ENCODE results near the gene PRCC. TPM values are rescaled to one million over a fixed set of nuclear protein-coding genes. Genes with fewer than 3 reads are reported as not detected.

PRCC gene
- total and polyA plus RNA-seq, 2 of the 13 experiments (the other 11 are each of a cell fraction or from before 2014, with no cell fraction given): 24.2 to 40.5 TPM

DNA sequence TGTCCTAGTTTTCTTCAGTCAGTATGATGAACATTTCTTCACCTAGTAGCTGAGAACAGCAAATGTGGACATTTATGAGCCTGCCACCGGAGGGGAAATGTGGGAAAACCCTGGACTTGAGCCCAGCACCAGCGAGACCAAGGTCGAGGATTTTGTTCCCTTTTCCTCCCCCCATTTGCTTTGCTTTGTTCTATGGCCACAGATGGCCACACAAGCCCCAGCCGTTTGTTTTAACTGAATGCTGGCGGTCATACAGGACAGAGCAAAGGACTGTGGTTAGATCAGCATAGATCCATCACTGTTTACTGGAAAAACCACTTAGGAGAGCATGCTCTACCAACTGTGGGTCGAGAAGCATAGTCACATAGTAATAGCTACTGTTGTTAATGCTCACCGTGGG lies 28.5 kb downstream of the PRCC start (continued):
- TF ChIP-seq, protein P1, sequence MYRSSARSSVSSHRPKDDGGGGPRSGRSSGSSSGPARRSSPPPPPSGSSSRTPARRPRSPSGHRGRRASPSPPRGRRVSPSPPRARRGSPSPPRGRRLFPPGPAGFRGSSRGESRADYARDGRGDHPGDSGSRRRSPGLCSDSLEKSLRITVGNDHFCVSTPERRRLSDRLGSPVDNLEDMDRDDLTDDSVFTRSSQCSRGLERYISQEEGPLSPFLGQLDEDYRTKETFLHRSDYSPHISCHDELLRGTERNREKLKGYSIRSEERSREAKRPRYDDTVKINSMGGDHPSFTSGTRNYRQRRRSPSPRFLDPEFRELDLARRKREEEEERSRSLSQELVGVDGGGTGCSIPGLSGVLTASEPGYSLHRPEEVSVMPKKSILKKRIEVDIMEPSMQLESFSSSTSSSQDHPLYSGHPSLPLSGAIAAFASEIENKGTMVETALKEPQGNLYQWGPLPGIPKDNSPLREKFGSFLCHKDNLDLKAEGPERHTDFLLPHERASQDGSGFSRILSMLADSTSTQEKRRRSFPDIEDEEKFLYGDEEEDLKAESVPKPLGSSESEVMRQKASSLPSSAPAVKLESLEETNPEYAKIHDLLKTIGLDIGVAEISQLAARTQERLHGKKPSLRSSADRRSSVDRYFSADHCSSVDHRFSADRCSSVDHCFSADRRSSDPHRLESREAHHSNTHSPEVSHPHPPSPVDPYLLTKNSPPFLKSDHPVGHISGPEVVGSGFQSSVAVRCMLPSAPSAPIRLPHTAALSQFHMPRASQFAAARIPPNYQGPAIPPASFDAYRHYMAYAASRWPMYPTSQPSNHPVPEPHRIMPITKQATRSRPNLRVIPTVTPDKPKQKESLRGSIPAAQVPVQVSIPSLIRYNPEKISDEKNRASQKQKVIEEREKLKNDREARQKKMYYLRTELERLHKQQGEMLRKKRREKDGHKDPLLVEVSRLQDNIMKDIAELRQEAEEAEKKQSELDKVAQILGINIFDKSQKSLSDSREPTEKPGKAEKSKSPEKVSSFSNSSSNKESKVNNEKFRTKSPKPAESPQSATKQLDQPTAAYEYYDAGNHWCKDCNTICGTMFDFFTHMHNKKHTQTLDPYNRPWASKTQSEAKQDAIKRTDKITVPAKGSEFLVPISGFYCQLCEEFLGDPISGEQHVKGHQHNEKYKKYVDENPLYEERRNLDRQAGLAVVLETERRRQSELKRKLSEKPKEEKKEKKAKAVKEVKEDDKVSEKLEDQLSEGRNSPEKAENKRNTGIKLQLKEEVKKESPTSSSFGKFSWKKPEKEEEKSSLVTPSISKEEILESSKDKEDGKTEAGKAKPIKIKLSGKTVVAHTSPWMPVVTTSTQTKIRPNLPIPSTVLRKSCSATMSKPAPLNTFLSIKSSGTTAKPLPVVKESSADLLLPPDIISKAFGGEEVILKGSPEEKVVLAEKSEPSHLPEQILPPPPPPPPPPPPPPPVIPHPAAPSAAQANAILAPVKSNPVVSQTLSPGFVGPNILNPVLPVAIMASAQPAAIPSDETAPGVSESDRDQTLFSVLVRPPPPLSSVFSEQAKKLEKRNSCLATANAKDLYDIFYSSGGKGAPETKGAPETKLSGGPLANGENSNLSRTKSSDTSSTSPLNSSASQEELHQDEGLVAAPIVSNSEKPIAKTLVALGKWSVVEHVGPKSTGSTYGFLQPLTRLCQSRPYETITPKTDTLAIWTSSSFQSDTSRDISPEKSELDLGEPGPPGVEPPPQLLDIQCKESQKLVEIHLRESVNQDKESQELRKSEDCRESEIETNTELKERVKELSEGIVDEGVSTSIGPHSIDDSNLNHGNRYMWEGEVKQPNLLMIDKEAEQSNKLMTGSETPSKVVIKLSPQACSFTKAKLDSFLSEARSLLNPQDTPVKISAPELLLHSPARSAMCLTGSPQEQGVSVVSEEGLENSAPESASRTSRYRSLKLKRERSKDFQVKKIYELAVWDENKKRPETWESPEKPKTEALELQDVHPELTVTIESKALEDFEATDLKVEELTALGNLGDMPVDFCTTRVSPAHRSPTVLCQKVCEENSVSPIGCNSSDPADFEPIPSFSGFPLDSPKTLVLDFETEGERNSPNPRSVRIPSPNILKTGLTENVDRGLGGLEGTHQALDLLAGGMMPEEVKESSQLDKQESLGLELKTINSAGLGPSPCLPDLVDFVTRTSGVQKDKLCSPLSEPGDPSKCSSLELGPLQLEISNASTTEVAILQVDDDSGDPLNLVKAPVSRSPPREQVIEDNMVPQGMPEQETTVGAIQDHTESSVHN (CRISPR knock-in tag; IDR thresholded peaks at IDR 0.05): no peak
- no peak for TF ChIP-seq RBM22 (optimal IDR thresholded peaks at IDR 0.05; ENCODE audit: low read length)
- no peak for TF ChIP-seq KAT7 (CRISPR knock-in tag; IDR thresholded peaks at IDR 0.05; ENCODE audit: borderline replicate concordance)
- no peak for TF ChIP-seq ATAD3A (CRISPR knock-in tag; IDR thresholded peaks at IDR 0.05)
- no peak for TF ChIP-seq ZNF24 (IDR thresholded peaks at IDR 0.05)
- TF ChIP-seq PPARG (CRISPR knock-in tag; conservative IDR thresholded peaks at IDR 0.05): 0 out of 2 replicates have a peak, but pooled peaks have one; percentile 32
- no peak for TF ChIP-seq ZSCAN21 (CRISPR knock-in tag; IDR thresholded peaks at IDR 0.05; ENCODE audit: borderline replicate concordance)
- TF ChIP-seq RARA (CRISPR knock-in tag; IDR thresholded peaks at IDR 0.05): peak; percentile 32; the same call in 1 of the 2 replicates
- TF ChIP-seq, protein P2, sequence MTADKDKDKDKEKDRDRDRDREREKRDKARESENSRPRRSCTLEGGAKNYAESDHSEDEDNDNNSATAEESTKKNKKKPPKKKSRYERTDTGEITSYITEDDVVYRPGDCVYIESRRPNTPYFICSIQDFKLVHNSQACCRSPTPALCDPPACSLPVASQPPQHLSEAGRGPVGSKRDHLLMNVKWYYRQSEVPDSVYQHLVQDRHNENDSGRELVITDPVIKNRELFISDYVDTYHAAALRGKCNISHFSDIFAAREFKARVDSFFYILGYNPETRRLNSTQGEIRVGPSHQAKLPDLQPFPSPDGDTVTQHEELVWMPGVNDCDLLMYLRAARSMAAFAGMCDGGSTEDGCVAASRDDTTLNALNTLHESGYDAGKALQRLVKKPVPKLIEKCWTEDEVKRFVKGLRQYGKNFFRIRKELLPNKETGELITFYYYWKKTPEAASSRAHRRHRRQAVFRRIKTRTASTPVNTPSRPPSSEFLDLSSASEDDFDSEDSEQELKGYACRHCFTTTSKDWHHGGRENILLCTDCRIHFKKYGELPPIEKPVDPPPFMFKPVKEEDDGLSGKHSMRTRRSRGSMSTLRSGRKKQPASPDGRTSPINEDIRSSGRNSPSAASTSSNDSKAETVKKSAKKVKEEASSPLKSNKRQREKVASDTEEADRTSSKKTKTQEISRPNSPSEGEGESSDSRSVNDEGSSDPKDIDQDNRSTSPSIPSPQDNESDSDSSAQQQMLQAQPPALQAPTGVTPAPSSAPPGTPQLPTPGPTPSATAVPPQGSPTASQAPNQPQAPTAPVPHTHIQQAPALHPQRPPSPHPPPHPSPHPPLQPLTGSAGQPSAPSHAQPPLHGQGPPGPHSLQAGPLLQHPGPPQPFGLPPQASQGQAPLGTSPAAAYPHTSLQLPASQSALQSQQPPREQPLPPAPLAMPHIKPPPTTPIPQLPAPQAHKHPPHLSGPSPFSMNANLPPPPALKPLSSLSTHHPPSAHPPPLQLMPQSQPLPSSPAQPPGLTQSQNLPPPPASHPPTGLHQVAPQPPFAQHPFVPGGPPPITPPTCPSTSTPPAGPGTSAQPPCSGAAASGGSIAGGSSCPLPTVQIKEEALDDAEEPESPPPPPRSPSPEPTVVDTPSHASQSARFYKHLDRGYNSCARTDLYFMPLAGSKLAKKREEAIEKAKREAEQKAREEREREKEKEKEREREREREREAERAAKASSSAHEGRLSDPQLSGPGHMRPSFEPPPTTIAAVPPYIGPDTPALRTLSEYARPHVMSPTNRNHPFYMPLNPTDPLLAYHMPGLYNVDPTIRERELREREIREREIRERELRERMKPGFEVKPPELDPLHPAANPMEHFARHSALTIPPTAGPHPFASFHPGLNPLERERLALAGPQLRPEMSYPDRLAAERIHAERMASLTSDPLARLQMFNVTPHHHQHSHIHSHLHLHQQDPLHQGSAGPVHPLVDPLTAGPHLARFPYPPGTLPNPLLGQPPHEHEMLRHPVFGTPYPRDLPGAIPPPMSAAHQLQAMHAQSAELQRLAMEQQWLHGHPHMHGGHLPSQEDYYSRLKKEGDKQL (CRISPR knock-in tag; IDR thresholded peaks at IDR 0.05; ENCODE audit: low read depth): no peak
- TF ChIP-seq, protein P3, sequence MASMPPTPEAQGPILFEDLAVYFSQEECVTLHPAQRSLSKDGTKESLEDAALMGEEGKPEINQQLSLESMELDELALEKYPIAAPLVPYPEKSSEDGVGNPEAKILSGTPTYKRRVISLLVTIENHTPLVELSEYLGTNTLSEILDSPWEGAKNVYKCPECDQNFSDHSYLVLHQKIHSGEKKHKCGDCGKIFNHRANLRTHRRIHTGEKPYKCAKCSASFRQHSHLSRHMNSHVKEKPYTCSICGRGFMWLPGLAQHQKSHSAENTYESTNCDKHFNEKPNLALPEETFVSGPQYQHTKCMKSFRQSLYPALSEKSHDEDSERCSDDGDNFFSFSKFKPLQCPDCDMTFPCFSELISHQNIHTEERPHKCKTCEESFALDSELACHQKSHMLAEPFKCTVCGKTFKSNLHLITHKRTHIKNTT (CRISPR knock-in tag; IDR thresholded peaks at IDR 0.05): no peak
- TF ChIP-seq ZNF598 (CRISPR knock-in tag; IDR thresholded peaks at IDR 0.05; ENCODE audit: borderline replicate concordance): no peak
- no peak for TF ChIP-seq SCMH1 (CRISPR knock-in tag; IDR thresholded peaks at IDR 0.05; ENCODE audit: borderline replicate concordance)
- TF ChIP-seq REL (CRISPR knock-in tag; conservative IDR thresholded peaks at IDR 0.05): no peak
- no peak for TF ChIP-seq TAF1 (CRISPR knock-in tag; IDR thresholded peaks at IDR 0.05)
- TF ChIP-seq ZNF563 (CRISPR knock-in tag; IDR thresholded peaks at IDR 0.05): 0 out of 2 replicates have a peak, but pooled peaks have one; percentile 43
- no peak for TF ChIP-seq ZNF44 (CRISPR knock-in tag; IDR thresholded peaks at IDR 0.05)
- TF ChIP-seq ZNF33B (CRISPR knock-in tag; IDR thresholded peaks at IDR 0.05): no peak
